GM12878 (cell line): Measurements from ENCODE around the gene FXYD3. TPM values are rescaled to one million over a fixed set of nuclear protein-coding genes. Genes with fewer than 3 reads are reported as not detected.

ENCODE experiments used
- ATAC-seq: fragments of 200-7000 bp; cut with Tn5 transposase; 3 replicates; pipeline ENCODE4 v1.9.1; 2020; ENCODE audit warnings: mild to moderate bottlenecking, moderate library complexity
- BruUV-seq: library from RNA; stranded (reverse); fragments of 400-500 nt; replicated peaks from 2 replicates; lab custom pipeline; 2021; lab: Mats Ljungman, UMichigan
- CTCF ChIA-PET: fragments of 300-600 bp; sonication (Branson Sonifier 250); formaldehyde crosslinking; extraction: SDS; loops from one replicate; lab custom pipeline; 2021; ENCODE audit warnings: inconsistent platforms; lab: Yijun Ruan, JAX
- POLR2A ChIA-PET: fragments of 350-600 bp; formaldehyde crosslinking; extraction: SDS; loops from one replicate; lab custom pipeline; 2021; ENCODE audit warnings: inconsistent platforms; lab: Charles Lee
- RAD21 ChIA-PET: fragments of 300-600 bp; sonication (Branson Sonifier 250); formaldehyde crosslinking; loops from one replicate; lab custom pipeline; 2023; ENCODE audit warnings: antibody characterized with exemption; ENCODE audit not compliant: unreplicated experiment; lab: Charles Lee
- SMC1A ChIA-PET: fragments of 300-600 bp; sonication (Branson Sonifier 250); formaldehyde crosslinking; loops from one replicate; lab custom pipeline; 2023; ENCODE audit not compliant: unreplicated experiment, uncharacterized antibody; lab: Charles Lee
- DNase-seq: peaks from one replicate; pipeline ENCODE4 v3.0.0-alpha.2; 2011; ENCODE audit warnings: low read depth, low spot score
- FAIRE-seq: peaks from 3 replicates; lab custom pipeline; 2011; peaks lifted over from hg19 to GRCh38; lab: Jason Lieb, UNC
- H2AFZ ChIP-seq: 2 replicates; pipeline ENCODE4 v1.6.0; 2011; ENCODE audit warnings: low read depth, low read length, control low read depth; ENCODE audit not compliant: control insufficient read depth
- H3K27ac ChIP-seq: 2 replicates; pipeline ENCODE4 v1.5.1; 2011; ENCODE audit warnings: control low read depth; ENCODE audit not compliant: control insufficient read depth, insufficient read depth
- H3K27me3 ChIP-seq, 2 experiments: replicated peaks in 1 of 2; 2 replicates each; pipeline versions ENCODE4 v1.6.0 to v1.6.1; 2011; ENCODE audit warnings: low read length in 1 of 2; ENCODE audit not compliant: control insufficient read depth in 2 of 2, insufficient read depth in 2 of 2
- H3K36me3 ChIP-seq, 2 experiments: 2 replicates each; pipeline ENCODE4 v1.5.1; 2011; ENCODE audit warnings: low read length in 1 of 2; ENCODE audit not compliant: control insufficient read depth in 2 of 2, insufficient read depth in 2 of 2
- H3K4me1 ChIP-seq: 2 replicates; pipeline ENCODE4 v1.6.1; 2011; ENCODE audit warnings: mild to moderate bottlenecking, low read length, moderate library complexity, mixed read lengths; ENCODE audit not compliant: control insufficient read depth, insufficient read depth
- H3K4me2 ChIP-seq: 2 replicates; pipeline ENCODE4 v1.6.0; 2011; ENCODE audit warnings: control low read depth; ENCODE audit not compliant: control insufficient read depth, insufficient read depth
- H3K4me3 ChIP-seq: fragments of 200-600 bp; sonication (generic); 2 replicates; pipeline ENCODE4 v1.5.1; 2016
- H3K79me2 ChIP-seq: 2 replicates; pipeline ENCODE4 v1.6.0; 2011; ENCODE audit warnings: low read length; ENCODE audit not compliant: control insufficient read depth, insufficient read depth
- H3K9ac ChIP-seq: 2 replicates; pipeline ENCODE4 v1.8.0; 2011; ENCODE audit warnings: low read length, control low read depth, mixed read lengths; ENCODE audit not compliant: control insufficient read depth, insufficient read depth
- H3K9me3 ChIP-seq: replicated peaks from 3 replicates; pipeline ENCODE4 v1.5.1; 2011; ENCODE audit warnings: mild to moderate bottlenecking, low read length; ENCODE audit not compliant: control insufficient read depth, insufficient read depth
- H4K20me1 ChIP-seq: 2 replicates; pipeline ENCODE4 v1.6.0; 2011; ENCODE audit not compliant: control insufficient read depth, insufficient read depth
- CBFB ChIP-seq: IDR thresholded peaks from 2 replicates; pipeline ENCODE4 v1.6.1; 2016; ENCODE audit warnings: antibody characterized with exemption, low read depth
- ELK1 ChIP-seq: IDR thresholded peaks from 2 replicates; pipeline ENCODE4 v1.6.1; 2012; ENCODE audit warnings: low read depth, low read length, improper control_type of control experiment
- FOS ChIP-seq: IDR thresholded peaks from 3 replicates; pipeline ENCODE4 v1.6.1; 2011; ENCODE audit warnings: borderline replicate concordance; ENCODE audit not compliant: insufficient read length; ENCODE audit errors: extremely low read depth
- IKZF1 ChIP-seq: fragments of 450-650 bp; conservative IDR thresholded peaks from 2 replicates; pipeline ENCODE4 v1.6.1; 2017; ENCODE audit warnings: antibody characterized with exemption, mild to moderate bottlenecking
- IKZF2 ChIP-seq, 2 experiments: fragments of 450-650 bp; IDR thresholded peaks; 2 replicates each; pipeline ENCODE4 v1.6.1; 2017; ENCODE audit warnings: mild to moderate bottlenecking in 2 of 2, moderate library complexity in 2 of 2
- MTA2 ChIP-seq: fragments of 450-650 bp; IDR thresholded peaks from 2 replicates; pipeline ENCODE4 v1.6.1; 2016; ENCODE audit warnings: low read depth, mild to moderate bottlenecking, moderate library complexity
- PKNOX1 ChIP-seq: fragments of 450-650 bp; IDR thresholded peaks from 2 replicates; pipeline ENCODE4 v1.6.1; 2016; ENCODE audit warnings: mild to moderate bottlenecking
- POLR2A ChIP-seq: IDR thresholded peaks from 2 replicates; pipeline ENCODE4 v1.6.1; 2011; ENCODE audit warnings: low read depth, mild to moderate bottlenecking, low read length
- RAD51 ChIP-seq: fragments of 450-650 bp; IDR thresholded peaks from 2 replicates; pipeline ENCODE4 v1.6.1; 2016; ENCODE audit warnings: moderate library complexity, mild to moderate bottlenecking, inconsistent platforms
- SMAD5 ChIP-seq: IDR thresholded peaks from 2 replicates; pipeline ENCODE4 v1.6.1; 2016; ENCODE audit warnings: antibody characterized with exemption, low read depth
- ZBED1 ChIP-seq: IDR thresholded peaks from 2 replicates; pipeline ENCODE4 v1.6.1; 2016; ENCODE audit warnings: borderline replicate concordance
- ZNF274 ChIP-seq: IDR thresholded peaks from one replicate; pipeline ENCODE4 v1.8.0; 2011; ENCODE audit not compliant: insufficient read length, insufficient read depth
- WGBS: methylation state at CpG from one replicate; pipeline ENCODE4 v1.1.6; 2016; ENCODE audit warnings: low lambda C conversion rate; ENCODE audit not compliant: insufficient replicate concordance, insufficient coverage; ENCODE audit errors: missing lambda C conversion rate; 5-methylcytosine and 5-hydroxymethylcytosine counted together
- in situ Hi-C: fragments of 300-500 bp; cut with MboI; formaldehyde crosslinking; loops from 9 replicates; pipeline ENCODE4 v1.14.3; 2018; ENCODE audit warnings: mixed read lengths
- intact Hi-C: fragments of 100-400 bp; cut with micrococcal nuclease; formaldehyde crosslinking; loops from one replicate; pipeline ENCODE4 v1.14.2; 2022; ENCODE audit not compliant: unreplicated experiment
- polyA plus RNA-seq, 11 experiments: library from polyadenylated mRNA; depleted of rRNA in 4 of 11; unstranded in 6 of 11; stranded (reverse) in 5 of 11; fragments of >200 nt; fragmentation: Nextera tagmentation in 4 of 11; fragmentation: Illumina TruSeq in 1 of 11; extraction: Ambion mirVana in 4 of 11; extraction: Trizol in 1 of 11; gene quantifications; 1 replicate in 1 of 11; 2 replicates in 10 of 11; pipeline versions ENCODE4 v1.2.1 to v1.2.3, GENCODE V29; 2011 to 2016; ENCODE audit warnings: inconsistent platforms in 2 of 11, missing spikeins in 2 of 11, low read depth in 1 of 11
- total RNA-seq, 4 experiments: library from RNA; depleted of rRNA in 3 of 4; stranded (reverse); fragments of >200 nt in 3 of 4; fragmentation: Illumina TruSeq in 1 of 4; extraction: Trizol in 1 of 4; gene quantifications; 2 replicates each; pipeline versions ENCODE4 v1.2.1 to v1.2.3, GENCODE V29; 2013 to 2021
- TF ChIP-seq, protein P1 (sequence below): fragments of 450-650 bp; IDR thresholded peaks from 2 replicates; pipeline ENCODE4 v1.6.1; 2018; ENCODE audit warnings: borderline replicate concordance, mild to moderate bottlenecking; ENCODE audit not compliant: partially characterized antibody
- TF ChIP-seq, protein P2 (sequence below): fragments of 450-650 bp; IDR thresholded peaks from 2 replicates; pipeline ENCODE4 v1.6.1; 2017; ENCODE audit warnings: mild to moderate bottlenecking, moderate library complexity

Gene FXYD3
- total and polyA plus RNA-seq, 10 of the 15 experiments (the other 5 are each of a cell fraction or from before 2014, with no cell fraction given), result 0.09 to 0.44 TPM; not detected in 8

- RAD21 ChIA-PET, result interaction anchor here (0.8 to 2.6 kb wide), 13 partner anchors 15 to 202 kb away, joined by 3 to 31 read pairs (median 6); partner anchors contain the start of genes LGI4 and USF2
- H2AFZ ChIP-seq, result no peak overlapping the region; the same call in 1 of the 2 replicates
- H3K4me1 ChIP-seq, result peaks cover 4% of the 10 kb centered on the region; the same call in 1 of the 2 replicates
- no peaks in the 10 kb centered on the region for H3K79me2 ChIP-seq
- FAIRE-seq (no peak), ATAC-seq (no peak), DNase-seq (no peak)
- H4K20me1 ChIP-seq, result no peaks in the 10 kb centered on the region
- 80% methylated on average over 13 of the region's 15 CpGs for WGBS
- SMC1A ChIA-PET, result interaction anchor here (0.9 to 2.7 kb wide), 10 partner anchors 10 to 75 kb away, joined by 3 to 31 read pairs (median 6); partner anchors contain the start of gene LGI4
- H3K36me3 ChIP-seq, result no peaks in the 10 kb centered on the region
- CTCF ChIA-PET, result interaction anchor here (0.7 to 3.6 kb wide), 26 partner anchors 11 to 516 kb away, joined by 3 to 71 read pairs (median 4); partner anchors contain the start of gene LGI4
- intact Hi-C loops, result no loop called here
- H3K4me3 ChIP-seq, result no peak overlapping the region
- no TSS peak for BruUV-seq
- no peak overlapping the region for H3K9ac ChIP-seq
- no peaks in the 10 kb centered on the region for H3K27me3 ChIP-seq
- H3K27ac ChIP-seq, result no peak overlapping the region
- POLR2A ChIA-PET, result no interaction called here
- in situ Hi-C loops, result loop anchor here (5.0 kb wide), 1 partner anchor 71 kb away; the partner anchor contains the start of genes FXYD1 and LGI4
- H3K9me3 ChIP-seq, result no peaks in the 10 kb centered on the region; the same call in 2 of the 3 replicates
- H3K4me2 ChIP-seq, result no peak overlapping the region
- TF ChIP-seq ZNF274 (no peak), RAD51 (no peak), ELK1 (no peak), SMAD5 (no peak), MTA2 (no peak), IKZF1 (no peak), ZBED1 (no peak), IKZF2 (IDR thresholded peaks at IDR 0.05) (no peak), POLR2A (no peak), CBFB (no peak), FOS (no peak), PKNOX1 (no peak)
- TF ChIP-seq, protein P1, sequence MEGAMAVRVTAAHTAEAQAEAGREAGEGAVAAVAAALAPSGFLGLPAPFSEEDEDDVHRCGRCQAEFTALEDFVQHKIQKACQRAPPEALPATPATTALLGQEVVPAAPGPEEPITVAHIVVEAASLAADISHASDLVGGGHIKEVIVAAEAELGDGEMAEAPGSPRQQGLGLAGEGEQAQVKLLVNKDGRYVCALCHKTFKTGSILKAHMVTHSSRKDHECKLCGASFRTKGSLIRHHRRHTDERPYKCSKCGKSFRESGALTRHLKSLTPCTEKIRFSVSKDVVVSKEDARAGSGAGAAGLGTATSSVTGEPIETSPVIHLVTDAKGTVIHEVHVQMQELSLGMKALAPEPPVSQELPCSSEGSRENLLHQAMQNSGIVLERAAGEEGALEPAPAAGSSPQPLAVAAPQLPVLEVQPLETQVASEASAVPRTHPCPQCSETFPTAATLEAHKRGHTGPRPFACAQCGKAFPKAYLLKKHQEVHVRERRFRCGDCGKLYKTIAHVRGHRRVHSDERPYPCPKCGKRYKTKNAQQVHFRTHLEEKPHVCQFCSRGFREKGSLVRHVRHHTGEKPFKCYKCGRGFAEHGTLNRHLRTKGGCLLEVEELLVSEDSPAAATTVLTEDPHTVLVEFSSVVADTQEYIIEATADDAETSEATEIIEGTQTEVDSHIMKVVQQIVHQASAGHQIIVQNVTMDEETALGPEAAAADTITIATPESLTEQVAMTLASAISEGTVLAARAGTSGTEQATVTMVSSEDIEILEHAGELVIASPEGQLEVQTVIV, result no peak
- TF ChIP-seq, protein P2, sequence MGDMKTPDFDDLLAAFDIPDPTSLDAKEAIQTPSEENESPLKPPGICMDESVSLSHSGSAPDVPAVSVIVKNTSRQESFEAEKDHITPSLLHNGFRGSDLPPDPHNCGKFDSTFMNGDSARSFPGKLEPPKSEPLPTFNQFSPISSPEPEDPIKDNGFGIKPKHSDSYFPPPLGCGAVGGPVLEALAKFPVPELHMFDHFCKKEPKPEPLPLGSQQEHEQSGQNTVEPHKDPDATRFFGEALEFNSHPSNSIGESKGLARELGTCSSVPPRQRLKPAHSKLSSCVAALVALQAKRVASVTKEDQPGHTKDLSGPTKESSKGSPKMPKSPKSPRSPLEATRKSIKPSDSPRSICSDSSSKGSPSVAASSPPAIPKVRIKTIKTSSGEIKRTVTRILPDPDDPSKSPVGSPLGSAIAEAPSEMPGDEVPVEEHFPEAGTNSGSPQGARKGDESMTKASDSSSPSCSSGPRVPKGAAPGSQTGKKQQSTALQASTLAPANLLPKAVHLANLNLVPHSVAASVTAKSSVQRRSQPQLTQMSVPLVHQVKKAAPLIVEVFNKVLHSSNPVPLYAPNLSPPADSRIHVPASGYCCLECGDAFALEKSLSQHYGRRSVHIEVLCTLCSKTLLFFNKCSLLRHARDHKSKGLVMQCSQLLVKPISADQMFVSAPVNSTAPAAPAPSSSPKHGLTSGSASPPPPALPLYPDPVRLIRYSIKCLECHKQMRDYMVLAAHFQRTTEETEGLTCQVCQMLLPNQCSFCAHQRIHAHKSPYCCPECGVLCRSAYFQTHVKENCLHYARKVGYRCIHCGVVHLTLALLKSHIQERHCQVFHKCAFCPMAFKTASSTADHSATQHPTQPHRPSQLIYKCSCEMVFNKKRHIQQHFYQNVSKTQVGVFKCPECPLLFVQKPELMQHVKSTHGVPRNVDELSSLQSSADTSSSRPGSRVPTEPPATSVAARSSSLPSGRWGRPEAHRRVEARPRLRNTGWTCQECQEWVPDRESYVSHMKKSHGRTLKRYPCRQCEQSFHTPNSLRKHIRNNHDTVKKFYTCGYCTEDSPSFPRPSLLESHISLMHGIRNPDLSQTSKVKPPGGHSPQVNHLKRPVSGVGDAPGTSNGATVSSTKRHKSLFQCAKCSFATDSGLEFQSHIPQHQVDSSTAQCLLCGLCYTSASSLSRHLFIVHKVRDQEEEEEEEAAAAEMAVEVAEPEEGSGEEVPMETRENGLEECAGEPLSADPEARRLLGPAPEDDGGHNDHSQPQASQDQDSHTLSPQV, result no peak
Observed at GRCh38 chr19:35066121-35066520, 49.5 kb upstream of the FXYD3 start.
